HL-60 (cell line): ENCODE data around the gene RBM33.

Experiments used
- GABPA ChIP-seq: IDR thresholded peaks from 2 replicates; pipeline ENCODE4 v1.6.1; 2012; ENCODE audit warnings: low read depth
- POLR2AphosphoS5 ChIP-seq: IDR thresholded peaks from 2 replicates; pipeline ENCODE4 v1.6.1; 2012; ENCODE audit warnings: low read depth
- SPI1 ChIP-seq: IDR thresholded peaks from 2 replicates; pipeline ENCODE4 v1.6.1; 2012; ENCODE audit warnings: low read depth, mild to moderate bottlenecking, borderline replicate concordance
- TF ChIP-seq, protein P1 (sequence below): IDR thresholded peaks from one replicate; pipeline ENCODE4 v1.5.1; 2011; ENCODE audit warnings: low read length, control low read depth, inconsistent platforms; ENCODE audit not compliant: insufficient read depth
- TF ChIP-seq, protein P2 (sequence below): IDR thresholded peaks from 2 replicates; pipeline ENCODE4 v1.6.1; 2012; ENCODE audit warnings: low read depth; ENCODE audit not compliant: insufficient replicate concordance

DNA sequence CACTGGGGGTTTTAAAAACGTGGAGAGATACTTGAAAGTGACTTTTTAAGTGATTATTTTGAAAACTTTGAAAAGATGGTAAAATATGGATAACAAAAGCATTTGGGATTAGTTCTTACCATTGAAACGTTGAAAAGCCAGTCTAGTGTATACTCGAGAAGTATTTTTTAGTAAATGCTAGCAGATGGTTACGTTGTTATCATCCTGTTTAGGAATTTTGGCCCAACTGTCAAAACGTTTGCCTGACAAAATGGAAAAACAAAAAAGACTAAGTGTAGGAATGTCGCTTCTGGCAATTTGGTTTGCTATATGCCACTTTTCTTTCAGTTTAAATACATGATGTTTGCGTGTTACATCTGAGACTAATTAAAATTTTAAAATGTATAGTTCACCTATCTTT is 1.2 kb downstream of the RBM33 start:
- TF ChIP-seq POLR2AphosphoS5 (no peak), GABPA (no peak), SPI1 (no peak)
- TF ChIP-seq, protein P1, sequence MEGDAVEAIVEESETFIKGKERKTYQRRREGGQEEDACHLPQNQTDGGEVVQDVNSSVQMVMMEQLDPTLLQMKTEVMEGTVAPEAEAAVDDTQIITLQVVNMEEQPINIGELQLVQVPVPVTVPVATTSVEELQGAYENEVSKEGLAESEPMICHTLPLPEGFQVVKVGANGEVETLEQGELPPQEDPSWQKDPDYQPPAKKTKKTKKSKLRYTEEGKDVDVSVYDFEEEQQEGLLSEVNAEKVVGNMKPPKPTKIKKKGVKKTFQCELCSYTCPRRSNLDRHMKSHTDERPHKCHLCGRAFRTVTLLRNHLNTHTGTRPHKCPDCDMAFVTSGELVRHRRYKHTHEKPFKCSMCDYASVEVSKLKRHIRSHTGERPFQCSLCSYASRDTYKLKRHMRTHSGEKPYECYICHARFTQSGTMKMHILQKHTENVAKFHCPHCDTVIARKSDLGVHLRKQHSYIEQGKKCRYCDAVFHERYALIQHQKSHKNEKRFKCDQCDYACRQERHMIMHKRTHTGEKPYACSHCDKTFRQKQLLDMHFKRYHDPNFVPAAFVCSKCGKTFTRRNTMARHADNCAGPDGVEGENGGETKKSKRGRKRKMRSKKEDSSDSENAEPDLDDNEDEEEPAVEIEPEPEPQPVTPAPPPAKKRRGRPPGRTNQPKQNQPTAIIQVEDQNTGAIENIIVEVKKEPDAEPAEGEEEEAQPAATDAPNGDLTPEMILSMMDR = no peak
- TF ChIP-seq, protein P2, sequence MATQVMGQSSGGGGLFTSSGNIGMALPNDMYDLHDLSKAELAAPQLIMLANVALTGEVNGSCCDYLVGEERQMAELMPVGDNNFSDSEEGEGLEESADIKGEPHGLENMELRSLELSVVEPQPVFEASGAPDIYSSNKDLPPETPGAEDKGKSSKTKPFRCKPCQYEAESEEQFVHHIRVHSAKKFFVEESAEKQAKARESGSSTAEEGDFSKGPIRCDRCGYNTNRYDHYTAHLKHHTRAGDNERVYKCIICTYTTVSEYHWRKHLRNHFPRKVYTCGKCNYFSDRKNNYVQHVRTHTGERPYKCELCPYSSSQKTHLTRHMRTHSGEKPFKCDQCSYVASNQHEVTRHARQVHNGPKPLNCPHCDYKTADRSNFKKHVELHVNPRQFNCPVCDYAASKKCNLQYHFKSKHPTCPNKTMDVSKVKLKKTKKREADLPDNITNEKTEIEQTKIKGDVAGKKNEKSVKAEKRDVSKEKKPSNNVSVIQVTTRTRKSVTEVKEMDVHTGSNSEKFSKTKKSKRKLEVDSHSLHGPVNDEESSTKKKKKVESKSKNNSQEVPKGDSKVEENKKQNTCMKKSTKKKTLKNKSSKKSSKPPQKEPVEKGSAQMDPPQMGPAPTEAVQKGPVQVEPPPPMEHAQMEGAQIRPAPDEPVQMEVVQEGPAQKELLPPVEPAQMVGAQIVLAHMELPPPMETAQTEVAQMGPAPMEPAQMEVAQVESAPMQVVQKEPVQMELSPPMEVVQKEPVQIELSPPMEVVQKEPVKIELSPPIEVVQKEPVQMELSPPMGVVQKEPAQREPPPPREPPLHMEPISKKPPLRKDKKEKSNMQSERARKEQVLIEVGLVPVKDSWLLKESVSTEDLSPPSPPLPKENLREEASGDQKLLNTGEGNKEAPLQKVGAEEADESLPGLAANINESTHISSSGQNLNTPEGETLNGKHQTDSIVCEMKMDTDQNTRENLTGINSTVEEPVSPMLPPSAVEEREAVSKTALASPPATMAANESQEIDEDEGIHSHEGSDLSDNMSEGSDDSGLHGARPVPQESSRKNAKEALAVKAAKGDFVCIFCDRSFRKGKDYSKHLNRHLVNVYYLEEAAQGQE = no peak
